Motor neuron (in vitro differentiated cells): ENCODE measurements around the gene HYDIN. TPM values are rescaled to one million over a fixed set of nuclear protein-coding genes. Genes with fewer than 3 reads are reported as not detected.

Source experiments
- ATAC-seq, 8 experiments: fragments of 200-7000 bp; cut with Tn5 transposase; replicated peaks in 6 of 8; 2 replicates each; pipeline ENCODE4 v1.8.0; 2021; ENCODE audit warnings: mild to moderate bottlenecking in 8 of 8, moderate library complexity in 8 of 8
- H3K27ac ChIP-seq, 2 donors: fragments of 250-450 bp; sonication (Bioruptor Pico); 2 replicates each; pipeline ENCODE4 v1.9.0; 2021; ENCODE audit warnings: antibody characterized with exemption in 2 of 2, mild to moderate bottlenecking in 2 of 2, moderate library complexity in 1 of 2
- H3K4me1 ChIP-seq, 2 donors: fragments of 250-450 bp; sonication (Bioruptor Pico); replicated peaks in 1 of 2; 2 replicates each; pipeline ENCODE4 v1.6.1; 2021; ENCODE audit warnings: antibody characterized with exemption in 2 of 2, mild to moderate bottlenecking in 2 of 2, moderate library complexity in 1 of 2
- H3K4me3 ChIP-seq, 5 donors: fragments of 250-450 bp; sonication (Bioruptor Pico); 2 replicates each; pipeline ENCODE4 v1.9.0; 2021; ENCODE audit warnings: antibody characterized with exemption in 5 of 5, mild to moderate bottlenecking in 5 of 5, moderate library complexity in 4 of 5
- WGBS, 10 experiments: fragments of 450-650 bp; shearing (Covaris generic); methylation state at CpG; one replicate each; pipeline ENCODE4 v1.0.0; 2022; 5-methylcytosine and 5-hydroxymethylcytosine counted together
- in situ Hi-C, 9 experiments: fragments of 400-800 bp; cut with MboI; loops; one replicate each; pipeline ENCODE4 v1.15.0; 2021; ENCODE audit warnings: low sequenced_read_pairs in 9 of 9, low pct_unique_long_range_greater_than_20kb in 2 of 9; ENCODE audit not compliant: unreplicated experiment in 9 of 9
- total RNA-seq, 8 experiments: library from RNA; unstranded; fragments of 300-600 nt; gene quantifications; 2 replicates each; pipeline versions ENCODE4 v1.2.3 to v1.2.4, GENCODE V29; 2022

HYDIN gene
- total RNA-seq: 10 to 100 TPM in 1 of 8 experiments, 1 to 10 TPM in 6, under 1 TPM in 1; 0.61 to 28.9 (median 5.3) TPM

DNA sequence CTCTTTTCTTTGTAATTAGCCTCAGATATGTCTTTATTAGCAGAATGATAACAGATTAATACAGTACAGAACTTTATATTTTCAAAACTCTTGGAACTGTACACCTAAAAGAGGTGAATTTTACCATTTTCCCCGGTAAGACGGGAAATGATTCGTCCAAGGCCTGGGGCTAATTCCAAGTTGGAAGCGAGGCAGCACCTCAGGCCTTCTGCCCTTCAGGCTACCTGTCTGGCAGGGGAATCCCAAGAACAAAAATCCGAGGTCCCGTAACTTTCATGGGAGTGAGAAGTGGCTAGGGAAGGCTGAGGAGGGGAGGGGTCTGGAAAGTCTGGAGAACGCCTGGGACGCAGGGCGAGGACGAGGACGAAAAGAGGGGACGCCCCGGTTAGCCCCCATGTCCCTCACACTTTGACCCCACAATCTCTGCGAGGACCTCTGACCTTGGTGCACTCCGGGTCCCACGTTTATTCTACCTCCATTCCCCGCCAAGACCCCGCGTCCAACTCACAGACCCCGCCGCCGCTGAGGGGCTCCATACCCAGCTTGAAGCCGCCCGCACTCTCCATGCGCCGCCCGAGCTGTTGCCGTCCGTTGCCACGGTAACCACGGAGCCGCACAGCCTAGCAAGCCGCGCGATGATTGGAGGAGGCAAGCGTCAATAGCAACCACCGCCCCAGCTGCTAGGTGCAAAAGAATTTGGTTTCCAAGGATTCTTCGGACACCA lies at the start of gene HYDIN:
TSS of gene HYDIN (minus strand) at position 601 of the 724 bp plus-strand sequence. CDS start 43,827 bp downstream, outside the sequence.
- H3K4me3 ChIP-seq: peak within 1 kb of the TSS; percentile 39 to 51 (median 46)
- H3K27ac ChIP-seq: no peak within 1 kb of the TSS
- peak; percentile 96 to 100 (median 100) for ATAC-seq
- in situ Hi-C loops: no loop called here
- peaks cover 4% of the 10 kb centered on the region in 2 donors for H3K4me1 ChIP-seq
- 3 to 100% (median 31%) methylated on average over 1 to 13 of the region's 38 CpGs for WGBS, 10 experiments

DNA sequence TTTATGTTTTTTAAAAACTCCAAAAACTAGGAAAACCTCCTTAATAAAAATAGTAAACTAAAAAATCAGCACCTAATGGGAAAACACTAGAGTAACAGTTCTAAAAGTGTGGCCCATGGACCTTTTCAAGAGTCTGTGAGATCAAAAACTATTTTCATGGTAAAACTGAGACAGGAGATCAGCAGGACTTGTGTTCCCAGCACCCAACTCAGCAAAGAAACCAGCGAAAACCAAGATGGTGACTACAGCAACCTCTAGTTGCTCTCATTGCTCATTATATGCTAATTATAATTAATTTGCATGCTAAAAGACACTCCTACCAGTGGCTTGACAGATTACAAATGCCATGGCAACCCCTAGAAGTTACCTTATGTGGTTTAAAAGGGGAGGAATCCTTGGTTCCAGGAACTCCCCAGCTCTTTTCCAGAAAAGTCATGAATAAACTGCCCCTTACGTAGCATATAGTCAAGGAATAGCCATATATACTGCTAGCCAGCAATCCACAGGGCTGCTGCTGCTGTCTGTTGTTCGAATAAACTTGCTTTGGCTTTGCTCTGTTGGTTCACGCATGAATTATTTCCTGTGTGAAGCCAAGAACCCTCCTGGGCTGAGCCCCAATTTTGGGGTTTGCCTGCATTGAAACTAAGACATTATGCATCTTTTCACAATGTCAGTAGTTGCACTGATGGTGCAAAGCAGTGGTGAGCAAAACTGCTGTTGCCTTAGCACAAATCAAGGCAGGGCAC lies 46.2 kb upstream of the HYDIN start:
- in situ Hi-C loops: no loop called here
- WGBS, 10 experiments: 80 to 100% (median 85%) methylated on average over 1 to 4 of the region's 4 CpGs; no CpG with 5 or more reads in 2 of the 10 experiments

DNA sequence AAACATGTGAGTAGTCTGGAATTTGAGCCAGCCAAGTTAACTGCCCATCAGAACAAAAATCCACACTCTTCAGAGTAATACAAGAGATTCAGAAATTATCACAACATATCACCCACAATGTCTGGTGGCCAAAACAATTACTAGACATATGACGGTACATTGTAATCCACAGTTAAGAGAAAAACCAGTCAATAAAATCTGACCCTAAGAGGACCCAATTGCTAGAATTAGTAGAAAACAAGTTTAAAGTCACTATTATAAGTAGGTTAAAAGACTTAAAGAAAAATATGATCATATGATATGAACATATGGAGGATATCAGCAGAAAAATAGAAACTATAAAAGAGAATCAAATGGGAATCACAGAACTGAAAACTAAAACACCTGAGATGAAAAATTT lies 42.9 kb upstream of the HYDIN start:
- no peak for ATAC-seq
- WGBS, 10 experiments: 100% methylated on average over 1 of the region's 1 CpG; no CpG with 5 or more reads in 3 of the 10 experiments
- Histone ChIP-seq H3K27ac (no peak overlapping the region), H3K4me1 (no peaks in the 10 kb centered on the region), H3K4me3 (no peak overlapping the region)
- in situ Hi-C loops: no loop called here

More for the DNA sequence above, 46.2 kb upstream of the HYDIN start:
- H3K4me1 ChIP-seq: no peaks in the 10 kb centered on the region
- ATAC-seq: peak in 2 of 8 experiments; percentile 31 to 47
- H3K27ac ChIP-seq: no peak overlapping the region
- no peak overlapping the region for H3K4me3 ChIP-seq

DNA sequence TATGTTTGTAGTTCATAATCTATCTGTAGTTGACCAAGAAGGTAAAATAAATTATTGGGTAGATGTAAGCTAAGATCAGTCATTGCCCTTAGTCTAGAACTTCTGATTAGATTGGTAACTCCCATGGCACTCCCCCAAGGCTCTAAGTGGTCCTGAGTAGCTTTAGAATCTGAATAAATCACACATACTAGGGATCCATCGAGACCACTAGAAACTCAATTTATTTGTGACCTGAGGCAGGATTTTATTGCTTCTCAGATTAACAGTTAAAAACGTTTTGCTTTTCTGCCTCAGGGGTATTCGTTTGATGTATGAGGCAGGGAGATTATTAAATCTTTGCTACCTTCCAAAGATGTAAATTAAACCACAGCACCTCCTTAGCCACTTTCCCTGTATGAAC lies 33.8 kb upstream of the HYDIN start:
- ATAC-seq: peak in 1 of 8 experiments; percentile 62
- H3K4me3 ChIP-seq: no peak overlapping the region
- in situ Hi-C loops: no loop called here
- peaks cover 0 to 19% of the 10 kb centered on the region in 2 donors for H3K4me1 ChIP-seq
- WGBS, 10 experiments: 4 to 63% (median 28%) methylated on average over 1 to 3 of the region's 3 CpGs; no CpG with 5 or more reads in 3 of the 10 experiments
- no peak overlapping the region for H3K27ac ChIP-seq

DNA sequence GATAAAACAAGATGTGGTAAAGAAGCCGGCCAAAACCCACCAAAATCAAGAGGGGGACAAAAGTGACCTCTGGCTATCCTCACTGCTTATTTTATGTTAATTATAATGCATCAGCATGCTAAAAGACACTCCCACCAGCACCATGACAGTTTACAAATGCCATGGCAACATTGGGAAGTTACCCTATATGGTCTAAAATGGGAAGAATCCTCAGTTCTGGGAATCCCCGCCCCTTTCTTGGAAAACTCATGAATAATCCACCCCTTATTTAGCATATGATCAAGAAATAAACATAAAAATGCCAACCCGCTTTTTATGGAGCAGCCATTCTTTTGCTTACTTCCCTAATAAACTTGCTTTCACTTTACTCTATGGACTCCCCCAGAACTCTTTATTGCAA lies 33.1 kb upstream of the HYDIN start:
- peak in 4 of 8 experiments; percentile 33 to 81 (median 74) for ATAC-seq
- Histone ChIP-seq H3K4me1 (peaks cover 0 to 19% of the 10 kb centered on the region in 2 donors), H3K4me3 (no peak overlapping the region), H3K27ac (no peak overlapping the region)
- in situ Hi-C loops: no loop called here
- WGBS, 10 experiments: 40 to 100% (median 70%) methylated on average over 1 to 3 of the region's 3 CpGs; no CpG with 5 or more reads in 3 of the 10 experiments

DNA sequence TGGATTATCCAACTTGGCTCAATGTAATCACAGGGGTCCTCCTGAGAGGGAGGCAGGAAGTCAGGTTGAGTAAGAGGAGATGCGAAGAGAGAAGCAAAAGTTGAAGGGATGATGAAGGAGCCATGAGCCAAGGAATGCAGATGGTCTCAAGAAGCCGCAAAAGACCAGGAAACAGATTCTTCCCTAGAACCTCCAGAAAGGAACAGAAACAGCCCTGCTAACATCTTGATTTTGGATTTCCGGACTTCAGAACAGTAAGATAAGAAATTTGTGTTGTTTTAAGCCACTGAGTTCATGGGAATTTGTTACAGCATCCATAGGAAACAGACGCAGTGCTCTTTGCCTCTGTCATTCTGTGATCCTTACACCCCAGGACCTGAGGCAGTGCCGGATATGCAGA lies 31.9 kb upstream of the HYDIN start:
- ATAC-seq: no peak
- H3K4me3 ChIP-seq: no peak overlapping the region
- 17 to 100% (median 89%) methylated on average over 1 to 5 of the region's 5 CpGs for WGBS, 10 experiments
- in situ Hi-C loops: no loop called here
- H3K4me1 ChIP-seq: peaks cover 0 to 19% of the 10 kb centered on the region in 2 donors
- H3K27ac ChIP-seq: no peak overlapping the region

DNA sequence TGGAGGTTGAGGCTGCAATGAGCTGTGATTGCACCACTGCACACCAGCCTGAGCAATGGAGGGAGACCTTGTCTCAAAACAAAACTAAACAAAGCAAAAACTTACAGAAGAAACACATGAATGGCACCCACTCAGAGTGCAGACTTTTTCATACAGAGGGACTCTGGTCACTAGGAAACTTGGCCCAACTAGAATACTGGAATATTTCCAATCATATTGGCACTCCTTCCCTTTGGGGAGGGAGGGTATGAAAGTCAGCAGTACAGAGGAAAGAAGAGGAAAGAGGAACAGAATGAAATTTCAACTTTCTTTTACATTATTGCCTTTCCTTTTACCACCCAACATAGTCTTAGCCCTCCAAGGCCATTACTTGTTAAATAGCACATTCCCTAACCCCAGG lies 30.5 kb upstream of the HYDIN start:
- Histone ChIP-seq H3K4me3 (no peak overlapping the region), H3K4me1 (peaks cover 2 to 20% of the 10 kb centered on the region in 2 donors), H3K27ac (no peak overlapping the region)
- no peak for ATAC-seq
- in situ Hi-C loops: no loop called here

DNA sequence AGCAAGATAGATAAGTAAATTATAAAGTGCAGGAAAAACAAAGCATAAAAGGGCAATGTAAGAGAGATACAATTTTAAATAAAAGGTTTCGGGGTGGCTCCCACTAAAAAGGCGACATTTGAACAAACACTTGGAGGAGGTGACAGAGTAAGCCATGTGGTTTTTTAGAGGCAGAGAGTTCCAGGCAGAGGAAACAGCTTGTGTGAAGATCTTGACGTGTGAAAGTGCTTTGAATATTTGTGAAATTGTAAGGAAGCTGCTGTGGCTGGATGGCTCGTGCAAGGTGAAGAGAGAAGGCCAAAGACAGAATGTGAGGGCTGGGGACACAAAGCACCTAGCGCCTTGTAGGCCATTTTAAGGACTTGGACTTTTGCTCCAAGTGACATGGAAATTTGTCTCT lies 28.6 kb upstream of the HYDIN start:
- Histone ChIP-seq H3K27ac (no peak overlapping the region), H3K4me1 (peaks cover 15 to 29% of the 10 kb centered on the region in 2 donors), H3K4me3 (no peak overlapping the region)
- WGBS, 10 experiments: 36 to 100% (median 81%) methylated on average over 1 to 5 of the region's 5 CpGs
- in situ Hi-C loops: no loop called here
- no peak for ATAC-seq

DNA sequence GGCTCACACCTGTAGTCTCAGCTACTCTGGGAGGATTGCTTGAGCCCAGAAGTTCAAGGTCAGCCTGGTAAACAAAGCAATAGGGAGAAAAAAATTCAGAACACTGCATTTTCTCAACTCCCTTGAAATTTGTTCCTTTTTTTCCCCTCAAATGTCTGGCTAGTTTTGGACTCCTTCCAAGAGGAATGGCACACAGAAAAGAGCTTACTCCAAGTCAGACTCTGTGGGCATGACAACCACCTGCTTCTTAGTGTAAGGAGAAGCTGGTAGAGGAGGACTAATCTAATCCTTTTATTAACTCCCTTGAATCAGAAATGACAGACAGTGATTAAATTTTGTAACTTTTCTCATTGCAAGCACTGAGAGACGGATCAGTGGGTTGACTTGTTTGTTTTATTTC lies 27.9 kb upstream of the HYDIN start:
- peaks cover 15 to 28% of the 10 kb centered on the region in 2 donors for H3K4me1 ChIP-seq
- in situ Hi-C loops: no loop called here
- H3K27ac ChIP-seq: no peak overlapping the region
- ATAC-seq: peak in 1 of 8 experiments; percentile 56
- WGBS, 10 experiments: 14 to 88% (median 64%) methylated on average over 1 of the region's 1 CpG; no CpG with 5 or more reads in 2 of the 10 experiments
- no peak overlapping the region for H3K4me3 ChIP-seq

DNA sequence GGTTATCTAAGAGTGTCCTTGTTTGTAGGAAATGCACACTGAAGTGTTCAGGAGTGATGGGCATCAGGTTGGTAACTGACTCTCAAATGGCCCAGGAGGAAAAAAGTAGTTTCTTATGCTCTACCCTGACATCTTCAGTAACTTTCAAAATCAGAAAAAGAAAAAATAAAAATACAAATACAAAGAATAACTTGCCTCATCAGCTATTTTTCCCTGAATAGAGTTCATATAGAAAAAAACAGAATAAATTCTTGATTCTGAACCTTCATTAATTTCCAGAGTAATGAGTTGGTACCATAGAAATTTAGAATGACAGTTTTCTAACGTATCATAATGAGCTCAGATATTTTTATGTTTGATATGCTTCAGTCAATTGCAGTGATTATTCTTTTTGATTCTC lies 27.2 kb upstream of the HYDIN start:
- in situ Hi-C loops: no loop called here
- no peak for ATAC-seq
- no peak overlapping the region for H3K27ac ChIP-seq
- H3K4me3 ChIP-seq: no peak overlapping the region
- H3K4me1 ChIP-seq: peaks cover 15 to 22% of the 10 kb centered on the region in 2 donors
- WGBS, 10 experiments: 10 to 100% (median 89%) methylated on average over 1 of the region's 1 CpG; no CpG with 5 or more reads in 1 of the 10 experiments

DNA sequence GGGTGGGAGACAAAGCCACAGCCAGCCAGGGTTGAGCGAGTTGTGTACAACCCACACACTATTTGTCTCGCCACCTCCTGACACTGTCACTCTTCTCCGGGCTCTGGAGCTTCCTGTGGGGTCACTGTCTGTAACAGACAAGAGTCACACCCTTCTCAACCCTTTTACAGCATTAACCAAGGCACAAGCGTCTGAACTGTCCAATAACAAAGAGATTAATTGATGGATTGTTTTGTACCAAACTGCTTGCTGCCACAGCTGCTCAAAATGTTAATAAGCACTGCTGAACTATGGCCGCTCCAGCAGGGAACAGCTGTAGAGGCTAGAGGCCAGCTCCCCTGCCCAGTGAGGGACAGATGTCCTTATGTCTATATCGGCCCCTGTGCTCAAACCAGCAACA lies 25.2 kb upstream of the HYDIN start:
- H3K4me1 ChIP-seq: peaks cover 20 to 21% of the 10 kb centered on the region in 2 donors
- in situ Hi-C loops: no loop called here
- ATAC-seq: peak in 7 of 8 experiments; percentile 40 to 98 (median 90)
- peak overlapping the region; percentile 36 to 63 for H3K27ac ChIP-seq
- H3K4me3 ChIP-seq: no peak overlapping the region
- WGBS, 10 experiments: 0 to 20% (median 0%) methylated on average over 1 to 4 of the region's 6 CpGs; no CpG with 5 or more reads in 1 of the 10 experiments

DNA sequence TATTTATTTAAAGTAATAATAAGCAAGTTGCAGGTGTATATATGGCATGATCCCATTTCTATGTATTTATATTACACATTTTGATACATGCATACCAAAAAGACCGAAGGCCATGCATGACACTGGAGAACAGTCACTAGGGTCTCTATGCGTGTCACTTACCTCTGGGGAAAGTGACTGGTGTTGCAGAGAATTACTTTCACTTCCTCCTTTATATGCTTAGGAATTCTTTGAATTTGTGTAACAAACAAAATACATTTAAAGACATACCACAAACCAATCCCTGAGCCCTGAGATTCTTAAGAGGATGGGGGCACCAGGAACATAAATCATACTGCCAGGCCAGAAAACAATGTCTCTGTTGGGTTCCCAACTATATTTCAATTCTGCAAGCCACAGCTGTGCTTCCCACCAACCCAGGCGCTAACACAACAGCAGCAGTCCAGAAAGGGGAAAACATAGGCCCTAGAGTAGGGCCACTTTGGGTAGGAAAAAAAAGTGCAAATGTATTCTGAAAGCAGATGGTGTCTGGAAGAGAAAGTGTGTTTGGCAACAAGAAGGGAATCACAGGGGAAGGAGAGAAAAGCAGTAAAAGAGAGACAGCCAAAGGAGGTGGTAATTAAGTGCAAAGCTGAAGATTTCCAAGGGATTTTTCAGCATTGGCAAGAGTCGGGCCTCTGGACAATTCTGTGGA lies 24.5 kb upstream of the HYDIN start:
- Histone ChIP-seq H3K4me1 (peaks cover 21 to 25% of the 10 kb centered on the region in 2 donors), H3K27ac (peak overlapping the region; percentile 36 to 63), H3K4me3 (no peak overlapping the region)
- peak in 5 of 8 experiments; percentile 7 to 54 (median 31) for ATAC-seq
- WGBS, 10 experiments: 8 to 39% (median 19%) methylated on average over 2 to 4 of the region's 4 CpGs; no CpG with 5 or more reads in 2 of the 10 experiments
- in situ Hi-C loops: no loop called here
